Small intestine (tissue), 7 donors: Measurements from ENCODE around the gene FGF14. TPM values are rescaled to one million over a fixed set of nuclear protein-coding genes. Genes with fewer than 3 reads are reported as not detected.

Source experiments
- DNase-seq, 2 donors: peaks; one replicate each; pipeline versions ENCODE4 v3.0.0 to v3.0.0-alpha.2; 2013
- FAIRE-seq: peaks from 2 replicates; lab custom pipeline; 2012; peaks lifted over from hg19 to GRCh38; lab: Jason Lieb, UNC
- H3K27ac ChIP-seq, 3 donors: one replicate each; pipeline ENCODE4 v1.5.1; 2013; ENCODE audit warnings: low read length in 2 of 3, mild to moderate bottlenecking in 2 of 3, control low read depth in 1 of 3, inconsistent platforms in 1 of 3, low read depth in 1 of 3, moderate library complexity in 1 of 3
- H3K27me3 ChIP-seq, 3 donors: one replicate each; pipeline ENCODE4 v1.6.1; 2013; ENCODE audit warnings: low read length in 3 of 3, inconsistent platforms in 1 of 3; ENCODE audit not compliant: control insufficient read depth in 3 of 3, insufficient read depth in 3 of 3
- H3K36me3 ChIP-seq, 3 donors: one replicate each; pipeline ENCODE4 v1.6.1; 2013; ENCODE audit warnings: low read length in 3 of 3, inconsistent platforms in 1 of 3, low read depth in 1 of 3, mild to moderate bottlenecking in 1 of 3, moderate library complexity in 1 of 3; ENCODE audit not compliant: control insufficient read depth in 3 of 3, insufficient read depth in 2 of 3
- H3K4me1 ChIP-seq, 3 donors: one replicate each; pipeline ENCODE4 v1.6.1; 2013; ENCODE audit warnings: low read length in 2 of 3, inconsistent platforms in 1 of 3, low read depth in 1 of 3, mild to moderate bottlenecking in 1 of 3, moderate library complexity in 1 of 3; ENCODE audit not compliant: control insufficient read depth in 3 of 3, insufficient read depth in 2 of 3
- H3K4me3 ChIP-seq, 3 donors: one replicate each; pipeline ENCODE4 v1.5.1; 2013; ENCODE audit warnings: low read length in 3 of 3, control low read depth in 1 of 3, inconsistent platforms in 1 of 3, low read depth in 1 of 3, mild to moderate bottlenecking in 1 of 3, moderate library complexity in 1 of 3
- H3K9me3 ChIP-seq, 2 donors: one replicate each; pipeline ENCODE4 v1.6.1; 2013; ENCODE audit warnings: low read depth in 1 of 2, low read length in 1 of 2; ENCODE audit not compliant: control insufficient read depth in 2 of 2, insufficient read depth in 1 of 2
- WGBS, 3 donors: extraction: QIAGEN DNeasy Blood & Tissue Kit; methylation state at CpG; one replicate each; pipeline ENCODE4 v1.1.7; 2013; 5-methylcytosine and 5-hydroxymethylcytosine counted together
- polyA plus RNA-seq, 4 donors: library from polyadenylated mRNA; stranded (reverse) in 3 of 4; unstranded in 1 of 4; fragments of 200-250 nt in 3 of 4; fragments of 120-200 nt in 1 of 4; gene quantifications; one replicate each; pipeline versions ENCODE4 v1.2.1 to v1.2.3, GENCODE V29; 2013
- donor health status: healthy with polysubstance abuse.
- donor health status: control.
- donor health status: control.
- donor health status: Bipolar disorder and iron deficiency.
- donor health status: healthy.

Gene FGF14
- polyA plus RNA-seq, 4 donors = under 0.01 to 0.74 (median 0.31) TPM; not detected in 1

DNA sequence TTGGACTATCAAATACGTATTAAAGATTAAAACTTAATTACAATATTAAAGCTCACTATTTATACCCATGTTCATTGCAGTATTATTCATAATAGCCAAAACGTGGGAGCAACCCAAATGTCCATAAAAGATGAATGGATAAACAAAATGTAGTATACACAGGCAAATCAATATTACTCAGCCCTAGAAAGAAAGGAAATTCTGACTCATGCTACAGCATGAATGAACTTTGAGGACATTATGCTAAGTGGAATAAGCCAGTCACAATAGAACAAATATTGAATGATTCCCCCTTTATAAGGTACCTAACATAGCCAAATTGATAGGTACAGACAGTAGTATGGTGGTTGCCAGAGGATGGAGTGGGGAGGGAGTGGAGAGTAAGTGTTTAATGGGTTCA lies 457.3 kb downstream of the FGF14 start:
- FAIRE-seq = no peak
- WGBS, 3 donors = 39 to 46% (median 46%) methylated on average over 2 of the region's 2 CpGs

DNA sequence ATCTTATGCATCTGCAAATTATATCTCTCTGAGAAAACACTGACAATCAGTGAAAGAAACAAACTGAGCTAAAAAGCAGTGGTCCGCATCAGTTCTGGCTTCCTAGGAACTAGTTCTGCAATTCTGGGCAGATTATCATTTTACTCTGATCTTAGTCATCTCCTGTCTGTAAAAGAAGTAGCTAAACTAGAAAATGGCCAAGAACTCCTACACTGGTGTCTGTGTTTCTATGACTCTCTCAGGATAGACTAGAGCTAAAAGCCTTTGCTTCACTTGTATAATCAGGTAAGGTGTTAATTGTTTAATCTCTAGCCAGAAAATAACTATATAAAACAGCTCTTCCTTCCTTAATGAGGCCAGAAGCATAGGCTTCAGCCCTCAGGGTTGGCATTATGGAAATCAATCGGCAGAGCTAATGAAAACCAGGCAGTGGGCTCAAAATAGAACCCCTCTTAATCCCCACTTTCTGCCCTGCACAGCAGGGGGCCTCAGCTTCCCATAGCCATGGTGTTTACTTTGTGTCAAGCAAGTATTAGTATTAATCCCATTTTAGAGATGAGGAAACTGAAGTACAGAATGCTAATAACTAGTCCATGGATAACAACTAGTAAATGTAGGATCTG lies 459.2 kb downstream of the FGF14 start:
- Histone ChIP-seq H3K27me3 (no peaks in the 10 kb centered on the region), H3K27ac (no peak overlapping the region), H3K36me3 (no peaks in the 10 kb centered on the region), H3K9me3 (peaks cover 0 to 2% of the 10 kb centered on the region in 2 donors), H3K4me3 (no peak overlapping the region), H3K4me1 (no peaks in the 10 kb centered on the region)
- FAIRE-seq (no peak), DNase-seq (no peak)
- 61 to 71% (median 62%) methylated on average over 2 of the region's 2 CpGs for WGBS, 3 donors

More for the DNA sequence above, 457.3 kb downstream of the FGF14 start:
- H3K4me1 ChIP-seq = no peaks in the 10 kb centered on the region
- H3K9me3 ChIP-seq = peaks cover 0 to 2% of the 10 kb centered on the region in 2 donors
- H3K36me3 ChIP-seq = no peaks in the 10 kb centered on the region
- no peak overlapping the region for H3K27ac ChIP-seq
- no peak for DNase-seq
- H3K4me3 ChIP-seq = no peak overlapping the region
- no peaks in the 10 kb centered on the region for H3K27me3 ChIP-seq

DNA sequence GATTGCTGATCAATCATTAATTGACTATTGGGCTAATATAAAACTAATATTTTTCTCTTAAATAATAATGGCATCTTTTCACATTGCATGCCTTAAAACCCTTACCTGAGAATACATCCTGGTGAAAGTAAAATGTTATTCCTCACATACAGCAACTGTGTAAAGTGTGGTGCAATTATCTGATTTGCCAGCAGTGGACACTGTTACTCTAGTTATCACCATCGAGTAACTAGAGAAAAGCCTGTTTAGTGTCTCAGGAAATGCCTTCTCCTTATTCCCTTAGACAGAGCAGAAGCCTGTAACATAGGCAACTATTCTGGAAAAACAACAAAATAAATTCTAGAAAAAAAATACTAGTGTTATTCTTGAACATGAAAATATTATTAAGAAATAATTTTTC lies 459.8 kb downstream of the FGF14 start:
- no peak overlapping the region for H3K4me3 ChIP-seq
- DNase-seq (peak; percentile 14 to 28), FAIRE-seq (no peak)
- no peaks in the 10 kb centered on the region for H3K4me1 ChIP-seq
- no peak overlapping the region for H3K27ac ChIP-seq
- 0 to 4% (median 2%) methylated on average over 1 of the region's 1 CpG for WGBS, 3 donors
- no peaks in the 10 kb centered on the region for H3K9me3 ChIP-seq
- H3K27me3 ChIP-seq = no peaks in the 10 kb centered on the region
- no peaks in the 10 kb centered on the region for H3K36me3 ChIP-seq

DNA sequence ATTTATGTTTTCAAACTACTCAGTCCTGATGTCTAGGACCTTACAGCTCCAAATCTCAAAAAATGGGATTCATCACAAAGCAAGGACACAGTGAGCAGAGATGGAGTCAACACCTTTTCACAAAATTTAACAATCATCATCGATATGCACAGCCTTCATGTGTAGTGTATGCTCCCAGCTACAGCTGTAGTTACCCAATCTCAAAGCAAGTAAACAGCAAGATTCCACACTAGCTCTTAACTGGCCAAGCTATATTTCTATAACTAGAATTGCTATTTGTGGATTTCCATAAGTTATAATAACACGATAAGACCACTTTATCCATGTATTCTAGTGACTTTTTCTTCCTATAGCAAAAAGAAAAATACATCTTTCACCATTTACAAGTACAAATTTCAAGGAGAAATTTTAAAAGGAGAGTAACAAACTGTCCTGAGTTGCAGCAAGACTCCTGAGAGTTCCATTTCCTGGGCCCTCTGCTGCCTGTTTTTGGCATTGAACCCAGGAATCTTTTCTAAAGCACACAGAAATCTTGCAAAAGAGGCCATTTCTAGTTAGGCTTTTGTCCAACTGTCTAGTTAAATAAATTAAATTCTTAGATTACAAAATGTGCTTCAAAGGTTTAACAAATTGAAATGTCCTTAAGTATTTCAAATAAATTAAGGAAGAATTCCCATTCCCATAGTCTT lies 460.6 kb downstream of the FGF14 start:
- no peaks in the 10 kb centered on the region for H3K36me3 ChIP-seq
- no peak for FAIRE-seq
- H3K4me1 ChIP-seq = no peaks in the 10 kb centered on the region
- H3K4me3 ChIP-seq = no peak overlapping the region
- no peaks in the 10 kb centered on the region for H3K27me3 ChIP-seq
- no peaks in the 10 kb centered on the region for H3K9me3 ChIP-seq
- no peak overlapping the region for H3K27ac ChIP-seq
- no peak for DNase-seq
- 49 to 61% (median 52%) methylated on average over 2 of the region's 2 CpGs for WGBS, 3 donors

DNA sequence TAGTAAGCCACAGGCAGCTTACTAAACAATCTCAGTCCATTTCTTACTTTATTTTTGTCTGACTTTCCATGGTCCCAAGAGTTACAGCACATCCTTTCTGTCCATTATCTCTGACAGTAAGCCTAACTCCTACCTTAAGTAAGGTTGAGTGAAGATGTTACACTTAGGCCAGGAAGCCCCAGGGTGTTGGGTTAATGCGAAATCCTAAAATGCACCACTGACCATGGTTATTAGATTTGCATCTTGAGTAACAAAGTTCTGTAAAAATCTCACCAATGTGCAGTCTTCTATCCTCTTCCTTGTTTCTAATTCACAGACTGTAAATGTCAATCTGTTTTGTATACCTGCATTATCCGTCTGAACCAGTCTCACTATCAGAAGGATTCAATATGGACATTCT lies 462.5 kb downstream of the FGF14 start:
- WGBS, 3 donors = 41 to 61% (median 59%) methylated on average over 2 of the region's 2 CpGs
- FAIRE-seq = no peak

DNA sequence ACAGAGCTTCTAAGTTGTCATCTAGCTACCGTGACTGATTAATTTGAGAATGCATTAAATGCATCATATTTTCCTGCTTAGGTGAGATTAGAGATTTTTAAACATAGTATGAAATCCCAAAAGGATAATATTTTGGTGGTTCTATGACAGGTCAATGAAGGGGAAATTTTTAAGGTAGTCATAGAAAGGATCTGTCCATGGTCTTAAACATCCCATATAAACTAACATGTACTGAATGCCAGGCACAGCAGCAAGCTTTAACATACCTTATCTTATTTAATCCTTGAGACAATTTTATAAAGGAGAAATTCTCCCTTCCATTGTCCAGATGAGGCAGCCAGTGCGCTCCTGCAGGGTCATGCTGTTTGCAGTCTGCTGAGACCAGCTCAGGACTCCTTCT lies 466.0 kb downstream of the FGF14 start:
- Histone ChIP-seq H3K36me3 (no peaks in the 10 kb centered on the region), H3K9me3 (no peaks in the 10 kb centered on the region), H3K4me1 (no peaks in the 10 kb centered on the region), H3K4me3 (no peak overlapping the region), H3K27me3 (no peaks in the 10 kb centered on the region), H3K27ac (no peak overlapping the region)
- FAIRE-seq (no peak), DNase-seq (no peak)
- 77 to 79% (median 78%) methylated on average over 2 of the region's 2 CpGs for WGBS, 3 donors

More for the DNA sequence above, 462.5 kb downstream of the FGF14 start:
- Histone ChIP-seq H3K27me3 (no peaks in the 10 kb centered on the region), H3K4me1 (no peaks in the 10 kb centered on the region), H3K9me3 (no peaks in the 10 kb centered on the region), H3K36me3 (no peaks in the 10 kb centered on the region), H3K27ac (no peak overlapping the region), H3K4me3 (no peak overlapping the region)
- no peak for DNase-seq

DNA sequence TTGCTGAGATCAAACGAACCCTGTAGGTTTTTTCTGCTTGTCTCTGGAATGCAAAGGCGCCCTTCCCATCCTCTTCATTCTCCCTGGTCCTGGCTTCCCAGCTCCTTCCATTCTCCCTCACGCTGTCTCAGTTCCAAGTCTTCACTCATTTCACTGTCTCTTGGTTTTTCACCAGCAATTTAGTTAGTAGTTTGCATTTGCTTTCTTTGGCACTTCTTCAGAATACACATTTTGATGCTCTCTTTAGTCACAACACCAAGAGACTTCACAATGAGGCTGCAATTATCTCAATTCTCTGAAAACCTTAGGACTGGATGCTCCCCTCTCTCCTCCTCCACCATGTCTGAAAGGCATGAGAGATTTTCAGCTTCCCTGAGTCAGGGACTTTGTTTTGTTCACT lies 470.7 kb downstream of the FGF14 start:
- no peaks in the 10 kb centered on the region for H3K4me1 ChIP-seq
- WGBS, 3 donors = 45 to 54% (median 45%) methylated on average over 3 of the region's 3 CpGs
- FAIRE-seq (no peak), DNase-seq (no peak)
- no peak overlapping the region for H3K27ac ChIP-seq
- no peaks in the 10 kb centered on the region for H3K27me3 ChIP-seq
- no peak overlapping the region for H3K4me3 ChIP-seq
- no peaks in the 10 kb centered on the region for H3K36me3 ChIP-seq
- no peaks in the 10 kb centered on the region for H3K9me3 ChIP-seq

DNA sequence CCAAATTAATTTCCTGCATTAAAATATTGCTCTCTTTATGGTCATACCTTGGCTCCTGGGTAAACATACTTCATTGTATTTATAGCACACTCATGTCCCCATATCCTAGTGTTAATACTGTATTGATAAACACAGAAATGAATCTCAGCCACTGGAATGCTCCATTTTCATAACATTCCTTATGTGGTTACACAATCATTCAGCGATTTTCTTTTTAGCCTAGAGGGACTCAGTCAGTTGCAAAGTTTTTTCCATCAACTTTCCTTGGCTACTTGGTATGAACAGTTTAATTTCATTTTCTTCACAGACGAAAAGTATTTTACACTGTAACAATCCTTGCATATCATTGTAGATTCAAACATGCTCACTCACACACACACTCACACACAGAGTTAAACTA lies 471.5 kb downstream of the FGF14 start:
- FAIRE-seq = no peak
- no peaks in the 10 kb centered on the region for H3K27me3 ChIP-seq
- no peaks in the 10 kb centered on the region for H3K36me3 ChIP-seq
- no peaks in the 10 kb centered on the region for H3K9me3 ChIP-seq
- no peaks in the 10 kb centered on the region for H3K4me1 ChIP-seq
- no peak for DNase-seq
- H3K4me3 ChIP-seq = no peak overlapping the region
- WGBS, 3 donors = 54 to 76% (median 74%) methylated on average over 2 of the region's 2 CpGs
- no peak overlapping the region for H3K27ac ChIP-seq
